ENCODE data around the gene GAS6.
A peak's percentile ranks its signal among the peaks of the same experiment; 100 is the strongest.

The GAS6 gene

DNA sequence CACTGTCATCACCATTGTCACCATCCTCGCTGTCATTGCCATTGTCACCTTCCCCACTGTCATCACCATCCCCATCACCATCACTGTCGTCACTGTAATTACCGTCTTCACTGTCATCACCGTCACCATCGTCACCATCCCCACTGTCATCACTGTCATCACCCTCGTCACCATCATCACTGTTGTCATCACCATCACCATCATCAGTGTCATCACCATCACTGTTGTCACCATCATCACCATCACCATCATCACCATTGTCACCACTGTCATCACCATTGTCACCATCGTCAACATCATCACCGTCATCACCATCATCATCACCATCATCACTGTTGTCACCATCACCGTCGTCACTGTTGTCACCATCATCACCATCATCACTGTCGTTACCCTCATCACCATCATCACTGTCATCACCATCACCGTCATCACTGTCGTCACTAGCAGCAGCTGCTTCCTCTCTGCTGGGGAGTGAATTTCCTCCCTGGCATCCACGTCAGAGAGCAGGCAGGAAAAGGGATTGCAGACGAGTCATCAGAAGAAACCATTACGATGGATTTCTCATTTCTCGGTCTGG, 77.5 kb downstream of the GAS6 start:
- DNase-seq: peak in 2 of 6 experiments; percentile 8 to 32

GRCh38 chr13:113785051-113786010, 78.5 kb downstream of the GAS6 start:
- DNase-seq: no peak

DNA sequence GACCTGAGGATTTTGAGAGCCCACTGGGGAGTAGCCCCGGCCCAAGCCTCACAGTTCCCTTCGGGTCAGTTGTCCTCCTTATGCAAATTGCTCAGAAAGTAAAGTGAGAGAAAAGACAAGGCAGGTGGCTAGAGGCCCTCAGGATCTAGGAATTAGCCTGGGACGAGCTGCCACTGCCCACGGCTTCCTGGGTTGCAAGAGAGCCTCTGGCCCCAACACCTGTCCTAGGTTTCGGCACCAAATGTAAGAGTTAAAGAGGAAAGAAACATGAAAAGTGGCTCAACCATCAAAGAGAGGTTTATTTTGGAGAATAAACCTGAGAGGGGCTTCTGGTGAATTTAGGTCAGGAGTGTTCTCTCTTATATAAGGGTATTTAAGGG, 79.2 kb downstream of the GAS6 start:
- no peak for DNase-seq

DNA sequence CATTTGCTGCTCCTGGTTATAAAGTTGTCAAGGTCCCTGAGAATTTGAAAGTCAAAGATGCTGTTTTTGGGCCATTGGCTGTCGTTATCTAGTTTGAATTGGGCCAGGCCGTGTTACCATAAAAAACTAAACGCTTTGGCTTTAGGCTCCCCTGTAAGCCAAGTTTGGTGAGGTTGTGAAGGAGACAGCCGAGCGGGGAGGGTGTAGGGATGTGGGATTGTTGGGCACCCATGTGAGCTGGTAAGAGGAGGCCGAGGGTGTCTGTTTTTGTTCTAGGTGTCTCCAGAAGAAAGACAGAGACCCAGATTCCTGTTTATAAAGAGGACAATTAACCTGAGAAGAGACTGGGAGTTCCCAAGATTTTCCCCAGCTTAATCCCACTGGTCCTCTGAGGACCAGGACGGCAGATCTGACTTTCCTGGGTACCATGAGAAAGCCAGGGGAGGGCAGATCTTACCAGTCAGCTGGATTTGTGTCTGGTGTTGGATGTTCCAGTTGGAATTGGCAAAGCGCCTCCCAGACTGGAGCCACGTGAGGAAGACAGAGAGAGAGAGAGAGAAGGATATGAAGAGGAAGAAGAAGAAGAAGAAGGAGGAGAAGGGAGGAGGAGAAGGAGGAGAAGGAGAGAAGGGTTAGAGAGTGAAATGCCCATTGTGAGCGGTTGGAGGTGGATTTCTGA, 79.8 kb downstream of the GAS6 start:
- no peak for DNase-seq

- no peak for DNase-seq
These were observed 80.5 kb downstream of the GAS6 start for GRCh38 chr13:113783200-113783881.

- no peak for DNase-seq
These were observed 81.4 kb downstream of the GAS6 start for GRCh38 chr13:113782472-113782871.

DNA sequence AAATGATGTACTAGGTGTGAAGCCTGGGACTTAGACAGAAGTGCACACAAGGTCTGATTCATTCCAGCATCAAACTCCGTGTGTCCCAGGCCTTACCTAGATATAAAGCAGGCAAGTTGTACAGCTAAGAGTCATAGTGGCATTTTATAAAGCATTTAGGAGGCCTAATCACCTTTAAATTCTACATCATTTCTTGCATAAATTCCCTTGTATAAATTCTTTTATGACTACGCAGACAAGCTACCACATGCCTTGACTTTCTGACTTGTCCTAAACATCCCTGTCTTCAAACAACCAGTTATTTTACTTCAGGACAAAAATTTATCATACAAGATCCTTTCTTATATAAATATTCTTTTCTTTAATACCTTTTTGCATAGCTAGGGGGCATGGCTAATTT, 82.3 kb downstream of the GAS6 start:
- DNase-seq: no peak

DNA sequence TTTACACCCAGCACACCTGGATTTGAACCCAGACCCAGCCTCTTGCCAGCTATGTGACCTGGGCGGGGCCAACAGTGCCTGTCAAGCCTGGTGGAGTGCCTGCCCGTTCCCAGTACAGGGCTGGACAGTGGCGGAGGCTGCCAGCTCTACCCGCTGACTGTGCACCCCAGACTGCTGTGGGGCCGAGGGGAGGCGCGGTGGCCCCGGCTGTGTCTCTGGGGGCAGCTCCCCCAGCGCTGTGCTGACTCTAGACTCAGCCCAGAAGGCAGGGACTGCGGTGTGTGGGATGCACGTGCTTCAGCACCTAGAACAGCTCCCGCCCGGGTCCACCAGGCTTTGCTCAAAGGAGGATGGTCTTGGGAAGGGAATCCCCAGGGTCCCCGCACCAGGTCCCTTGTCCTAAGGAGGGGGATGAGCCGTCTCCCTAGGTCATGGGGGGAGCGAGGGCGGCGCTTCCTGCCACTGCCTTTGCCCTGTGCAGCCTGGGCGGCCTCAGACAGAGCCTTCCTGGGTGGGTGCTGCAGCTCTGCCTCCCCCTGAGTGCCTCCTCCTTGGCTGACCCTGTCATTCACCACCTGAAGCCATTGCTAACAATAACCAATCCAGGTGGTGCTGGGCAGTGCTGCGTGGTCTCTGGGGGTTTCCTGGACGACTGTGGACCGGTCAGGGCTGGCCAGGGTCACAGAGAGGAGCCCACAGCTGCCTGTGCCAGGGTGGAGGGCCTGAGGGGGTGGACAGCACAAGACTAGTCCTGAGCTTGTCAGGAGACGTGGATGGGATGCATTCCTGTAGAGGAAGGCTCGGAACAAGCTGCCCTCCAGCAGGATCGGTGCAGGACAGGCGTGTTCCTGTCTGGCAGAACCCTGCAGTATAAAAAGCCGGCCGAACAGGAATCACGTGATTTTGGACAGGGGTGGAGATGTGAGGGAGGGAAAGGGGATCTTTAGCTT, 86.3 kb downstream of the GAS6 start:
- no peak for DNase-seq

- DNase-seq: no peak
These were observed 87.4 kb downstream of the GAS6 start for GRCh38 chr13:113776231-113777125.

GRCh38 chr13:113775451-113776145, 88.3 kb downstream of the GAS6 start:
- DNase-seq: no peak

DNA sequence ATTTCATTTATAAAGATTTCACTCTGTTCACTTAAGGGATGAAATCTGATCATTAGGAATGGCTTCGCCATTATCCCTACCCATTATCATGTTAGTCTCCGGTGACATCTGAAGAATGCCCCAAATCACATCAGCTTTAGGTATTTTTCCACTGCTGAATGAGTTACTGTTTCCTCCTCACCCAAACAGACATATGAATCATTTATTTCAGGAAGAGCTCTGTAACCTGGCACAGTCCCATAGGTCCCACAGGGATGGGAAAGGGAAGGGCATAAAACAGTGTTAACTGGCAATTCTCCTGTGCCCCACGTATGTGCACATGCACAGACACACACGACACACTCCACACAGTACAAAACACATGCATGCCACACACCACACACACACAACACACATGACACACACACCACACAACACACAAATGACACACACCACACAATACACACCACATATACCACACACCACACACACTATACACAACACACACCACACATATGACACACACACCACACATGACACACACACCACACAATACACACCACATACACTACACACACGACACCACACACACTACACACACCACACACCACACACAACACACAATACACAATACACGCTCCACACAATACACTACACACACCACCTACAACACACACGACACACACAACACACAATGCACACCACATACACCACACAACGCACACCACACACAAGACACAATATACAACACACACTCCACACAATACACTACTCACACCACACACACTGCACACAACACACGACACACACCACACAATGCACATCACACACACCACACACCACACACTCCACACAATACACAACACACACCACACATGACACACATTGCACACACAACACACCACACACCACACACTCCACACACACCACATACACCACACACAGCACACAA, 89.4 kb downstream of the GAS6 start:
- no peak for DNase-seq

DNA sequence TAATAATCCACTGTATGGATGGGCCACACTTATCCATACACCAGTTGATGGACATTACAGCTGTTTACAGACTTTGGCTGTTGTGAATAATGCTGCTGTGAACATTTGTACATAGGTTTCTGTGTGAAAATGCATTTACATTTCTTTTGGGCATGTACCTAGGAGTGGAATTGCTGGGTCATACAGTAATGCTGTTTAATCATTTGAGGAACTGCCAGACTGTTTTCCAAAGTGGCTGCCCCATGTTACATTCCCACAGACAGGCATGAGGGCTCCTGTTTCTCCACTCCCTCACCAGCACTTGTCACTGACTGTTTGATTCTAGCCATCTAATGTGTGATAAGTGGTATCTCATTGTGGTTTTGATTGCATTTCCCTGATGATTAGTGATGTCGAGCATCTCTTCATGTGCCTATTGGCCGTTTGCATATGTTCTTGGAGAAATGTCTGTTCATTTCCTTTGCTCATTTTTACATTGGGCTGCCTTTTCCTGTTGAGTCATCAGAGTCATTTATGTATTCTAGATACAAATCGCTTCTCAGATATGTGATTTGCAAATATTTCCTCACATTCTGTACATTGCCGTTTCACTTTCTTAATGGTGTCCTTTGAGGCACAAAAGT, 92.1 kb downstream of the GAS6 start:
- DNase-seq: no peak

- DNase-seq: no peak
These were observed 92.9 kb downstream of the GAS6 start for GRCh38 chr13:113770937-113771336.

Data from stimulated activated naive CD4-positive, alpha-beta T cell (primary cell).